Peyer's patch (tissue), 4 donors: ENCODE data around the gene SPDYE2.
"Not testable (repeated sequence)": the region's sequence is repeated elsewhere in the genome, so short reads cannot be mapped to it uniquely, and the experiment has no call there.

Experiments used
- POLR2A ChIP-seq, 2 donors: fragments of 450-650 bp; IDR thresholded peaks; one replicate each; pipeline ENCODE4 v1.5.1; 2017; ENCODE audit warnings: antibody characterized with exemption in 2 of 2, mild to moderate bottlenecking in 2 of 2, moderate library complexity in 2 of 2
- TF ChIP-seq, protein P1 (sequence below), 6 experiments: fragments of 450-650 bp in 4 of 6; fragments of 200-600 bp in 2 of 6; sonication (generic) in 1 of 6; IDR thresholded peaks; one replicate each; pipeline ENCODE4 v1.5.1; 2017 to 2019; ENCODE audit warnings: antibody characterized with exemption in 6 of 6, mild to moderate bottlenecking in 3 of 6, moderate library complexity in 1 of 6

GRCh38 chr7:102532127-102532526, 18.9 kb upstream of the SPDYE2 start:
- TF ChIP-seq, protein P1, sequence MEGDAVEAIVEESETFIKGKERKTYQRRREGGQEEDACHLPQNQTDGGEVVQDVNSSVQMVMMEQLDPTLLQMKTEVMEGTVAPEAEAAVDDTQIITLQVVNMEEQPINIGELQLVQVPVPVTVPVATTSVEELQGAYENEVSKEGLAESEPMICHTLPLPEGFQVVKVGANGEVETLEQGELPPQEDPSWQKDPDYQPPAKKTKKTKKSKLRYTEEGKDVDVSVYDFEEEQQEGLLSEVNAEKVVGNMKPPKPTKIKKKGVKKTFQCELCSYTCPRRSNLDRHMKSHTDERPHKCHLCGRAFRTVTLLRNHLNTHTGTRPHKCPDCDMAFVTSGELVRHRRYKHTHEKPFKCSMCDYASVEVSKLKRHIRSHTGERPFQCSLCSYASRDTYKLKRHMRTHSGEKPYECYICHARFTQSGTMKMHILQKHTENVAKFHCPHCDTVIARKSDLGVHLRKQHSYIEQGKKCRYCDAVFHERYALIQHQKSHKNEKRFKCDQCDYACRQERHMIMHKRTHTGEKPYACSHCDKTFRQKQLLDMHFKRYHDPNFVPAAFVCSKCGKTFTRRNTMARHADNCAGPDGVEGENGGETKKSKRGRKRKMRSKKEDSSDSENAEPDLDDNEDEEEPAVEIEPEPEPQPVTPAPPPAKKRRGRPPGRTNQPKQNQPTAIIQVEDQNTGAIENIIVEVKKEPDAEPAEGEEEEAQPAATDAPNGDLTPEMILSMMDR (IDR thresholded peaks at IDR 0.05): not testable (repeated sequence)
- not testable (repeated sequence) for TF ChIP-seq POLR2A (IDR thresholded peaks at IDR 0.05)
